ENCODE data around the gene CPVL. TPM values are rescaled to one million over a fixed set of nuclear protein-coding genes. Genes with fewer than 3 reads are reported as not detected.

Gene CPVL
- total and polyA plus RNA-seq, 8 donors, result 1.6 to 25.6 (median 2.9) TPM

- 67 to 70% methylated on average over 4 of the region's 4 CpGs for WGBS, 2 donors
- TF ChIP-seq, protein P1, sequence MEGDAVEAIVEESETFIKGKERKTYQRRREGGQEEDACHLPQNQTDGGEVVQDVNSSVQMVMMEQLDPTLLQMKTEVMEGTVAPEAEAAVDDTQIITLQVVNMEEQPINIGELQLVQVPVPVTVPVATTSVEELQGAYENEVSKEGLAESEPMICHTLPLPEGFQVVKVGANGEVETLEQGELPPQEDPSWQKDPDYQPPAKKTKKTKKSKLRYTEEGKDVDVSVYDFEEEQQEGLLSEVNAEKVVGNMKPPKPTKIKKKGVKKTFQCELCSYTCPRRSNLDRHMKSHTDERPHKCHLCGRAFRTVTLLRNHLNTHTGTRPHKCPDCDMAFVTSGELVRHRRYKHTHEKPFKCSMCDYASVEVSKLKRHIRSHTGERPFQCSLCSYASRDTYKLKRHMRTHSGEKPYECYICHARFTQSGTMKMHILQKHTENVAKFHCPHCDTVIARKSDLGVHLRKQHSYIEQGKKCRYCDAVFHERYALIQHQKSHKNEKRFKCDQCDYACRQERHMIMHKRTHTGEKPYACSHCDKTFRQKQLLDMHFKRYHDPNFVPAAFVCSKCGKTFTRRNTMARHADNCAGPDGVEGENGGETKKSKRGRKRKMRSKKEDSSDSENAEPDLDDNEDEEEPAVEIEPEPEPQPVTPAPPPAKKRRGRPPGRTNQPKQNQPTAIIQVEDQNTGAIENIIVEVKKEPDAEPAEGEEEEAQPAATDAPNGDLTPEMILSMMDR (IDR thresholded peaks at IDR 0.05), result no peak
- peaks cover 0 to 10% (median 8%) of the 10 kb centered on the region in 3 donors for H3K4me1 ChIP-seq
- no peaks in the 10 kb centered on the region for H3K27me3 ChIP-seq
- no peak for ATAC-seq
- H3K4me3 ChIP-seq, result no peak overlapping the region
- no peaks in the 10 kb centered on the region for H3K9me3 ChIP-seq
- DNase-seq, result no peak
- no peak overlapping the region for H3K27ac ChIP-seq
- no peaks in the 10 kb centered on the region for H3K36me3 ChIP-seq
- no peak for FAIRE-seq
- intact Hi-C loops (cut with DNase I), result no loop called here
These were observed 100.9 kb downstream of the CPVL start for GRCh38 chr7:29045258-29046086.

GRCh38 chr7:29044554-29044953 lies 101.8 kb downstream of the CPVL start:
- FAIRE-seq, result no peak
- TF ChIP-seq, protein P1 (IDR thresholded peaks at IDR 0.05), result no peak
- Histone ChIP-seq H3K9me3 (no peaks in the 10 kb centered on the region), H3K27ac (no peak overlapping the region), H3K4me3 (no peak overlapping the region), H3K36me3 (no peaks in the 10 kb centered on the region), H3K4me1 (peaks cover 0 to 10% (median 8%) of the 10 kb centered on the region in 3 donors), H3K27me3 (no peaks in the 10 kb centered on the region)
- DNase-seq, result no peak
- 87 to 96% methylated on average over 5 of the region's 5 CpGs for WGBS, 2 donors
- ATAC-seq, result no peak
- intact Hi-C loops (cut with DNase I), result no loop called here

DNA sequence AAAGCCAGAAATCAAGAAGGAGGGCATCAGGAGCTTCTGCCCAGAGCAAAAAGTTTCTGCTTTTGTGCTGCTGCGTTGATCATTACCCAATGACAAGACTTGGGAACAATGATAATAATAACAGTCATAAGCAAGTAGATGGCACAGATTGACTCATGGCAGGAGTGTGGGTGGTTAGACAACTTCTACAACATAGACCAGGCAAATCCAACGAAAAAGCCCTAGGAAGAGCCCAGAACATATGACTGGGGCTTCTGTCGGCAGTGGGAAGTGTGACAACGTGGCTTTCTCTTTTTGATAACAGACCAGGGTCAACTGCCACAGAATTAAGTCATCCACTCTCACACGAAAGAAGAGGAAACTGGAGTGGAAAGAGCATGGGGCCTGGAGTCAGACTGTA lies 102.8 kb downstream of the CPVL start:
- no peak for FAIRE-seq

GRCh38 chr7:29042824-29043231 lies 103.5 kb downstream of the CPVL start:
- FAIRE-seq, result no peak
- Histone ChIP-seq H3K4me3 (no peak overlapping the region), H3K4me1 (peaks cover 0 to 10% (median 8%) of the 10 kb centered on the region in 3 donors), H3K9me3 (no peaks in the 10 kb centered on the region), H3K27me3 (no peaks in the 10 kb centered on the region), H3K27ac (no peak overlapping the region), H3K36me3 (no peaks in the 10 kb centered on the region)
- whole genome bisulfite sequencing, 2 donors, result 25 to 27% methylated on average over 4 of the region's 4 CpGs
- ATAC-seq, result peak; percentile 61 to 94 (median 84)
- DNase-seq, result peak in 2 of 6 donors; percentile 35 to 50
- intact Hi-C loops (cut with DNase I), result no loop called here
- TF ChIP-seq, protein P1 (IDR thresholded peaks at IDR 0.05), result no peak

More for the DNA sequence above, 102.8 kb downstream of the CPVL start:
- no peaks in the 10 kb centered on the region for H3K36me3 ChIP-seq
- H3K4me1 ChIP-seq, result peaks cover 0 to 10% (median 8%) of the 10 kb centered on the region in 3 donors
- DNase-seq, result no peak
- WGBS, 2 donors, result 46 to 57% methylated on average over 5 of the region's 5 CpGs
- ATAC-seq, result no peak
- no peak overlapping the region for H3K4me3 ChIP-seq
- TF ChIP-seq, protein P1 (IDR thresholded peaks at IDR 0.05), result no peak
- H3K27me3 ChIP-seq, result no peaks in the 10 kb centered on the region
- H3K9me3 ChIP-seq, result no peaks in the 10 kb centered on the region
- H3K27ac ChIP-seq, result no peak overlapping the region
- intact Hi-C loops (cut with DNase I), result no loop called here

DNA sequence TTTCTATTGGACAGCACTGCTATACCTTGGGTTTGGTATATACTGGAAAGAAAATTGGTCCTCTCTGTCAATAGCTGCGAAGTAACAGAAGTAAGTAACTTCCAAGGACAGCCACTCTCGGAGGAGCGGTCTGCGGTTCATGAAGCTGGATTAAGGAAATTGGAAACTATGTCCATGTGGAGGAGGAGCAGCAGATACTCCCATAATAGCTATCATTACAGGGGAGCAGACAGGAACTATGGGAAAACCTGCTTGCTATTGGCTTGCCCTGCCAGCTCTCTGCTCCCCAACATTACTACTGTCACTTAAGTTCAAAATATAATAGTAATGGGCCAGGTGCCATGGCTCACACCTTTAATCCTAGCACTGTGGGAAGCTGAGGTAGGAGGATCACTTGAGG lies 104.3 kb downstream of the CPVL start:
- Histone ChIP-seq H3K27me3 (no peaks in the 10 kb centered on the region), H3K36me3 (no peaks in the 10 kb centered on the region), H3K9me3 (no peaks in the 10 kb centered on the region), H3K4me1 (peaks cover 0 to 10% (median 8%) of the 10 kb centered on the region in 3 donors), H3K4me3 (no peak overlapping the region), H3K27ac (no peak overlapping the region)
- intact Hi-C loops (cut with DNase I), result no loop called here
- TF ChIP-seq, protein P1 (IDR thresholded peaks at IDR 0.05), result no peak
- 95 to 97% methylated on average over 4 of the region's 4 CpGs for WGBS, 2 donors
- ATAC-seq (no peak), DNase-seq (no peak), FAIRE-seq (no peak)
